H4 (cell line): ENCODE measurements around the gene MEIKIN. TPM values are rescaled to one million over a fixed set of nuclear protein-coding genes. Genes with fewer than 3 reads are reported as not detected.
"Not testable (repeated sequence)": the region's sequence is repeated elsewhere in the genome, so short reads cannot be mapped to it uniquely, and the experiment has no call there.

Experiments
- DNase-seq: peaks from one replicate; pipeline ENCODE4 v3.0.0-alpha.2; 2015; ENCODE audit warnings: low spot score
- total RNA-seq: library from RNA; depleted of rRNA; stranded (reverse); fragments of >200 nt; shearing (Covaris generic); gene quantifications from 2 replicates; pipeline ENCODE4 v1.2.3, GENCODE V29; 2014

Gene MEIKIN
- total RNA-seq, 1 experiment from 2014 or later = not detected

GRCh38 chr5:131812371-131813160 lies 132.9 kb downstream of the MEIKIN start:
- DNase-seq = no peak

DNA sequence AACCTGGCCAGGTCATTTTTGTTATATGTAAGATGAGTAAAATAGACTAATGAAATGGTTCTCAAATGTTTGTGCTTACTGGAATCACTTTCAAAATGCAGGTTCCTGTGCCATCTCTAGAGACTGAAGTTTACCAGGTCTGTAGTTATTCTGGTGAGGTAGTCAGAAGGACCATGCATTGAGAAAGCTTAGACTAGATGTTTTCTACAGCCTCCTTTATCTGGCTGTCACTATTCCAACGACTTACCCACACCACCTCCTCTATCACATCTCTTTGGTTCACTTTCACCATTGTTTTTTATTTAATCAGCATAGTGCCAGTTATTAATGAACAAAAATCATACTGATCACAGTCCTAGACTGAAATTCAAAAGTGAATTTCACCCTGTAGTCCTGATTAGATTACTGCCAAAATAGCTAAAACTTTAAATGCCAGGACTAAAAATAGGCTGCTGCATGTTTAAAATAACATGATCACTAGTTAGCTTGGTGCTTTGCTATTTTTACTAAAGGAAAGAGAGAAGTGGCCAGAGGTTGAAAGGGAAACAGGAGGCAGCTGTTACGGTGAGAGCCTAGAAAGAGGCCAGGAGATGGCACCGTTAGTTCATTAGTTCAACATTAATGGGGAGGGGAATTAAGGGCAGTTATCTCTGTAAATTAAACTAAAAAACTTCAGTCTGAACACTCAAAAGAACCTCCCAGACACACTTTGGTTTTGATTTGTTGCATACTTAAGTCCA lies 134.8 kb downstream of the MEIKIN start:
- no peak for DNase-seq

DNA sequence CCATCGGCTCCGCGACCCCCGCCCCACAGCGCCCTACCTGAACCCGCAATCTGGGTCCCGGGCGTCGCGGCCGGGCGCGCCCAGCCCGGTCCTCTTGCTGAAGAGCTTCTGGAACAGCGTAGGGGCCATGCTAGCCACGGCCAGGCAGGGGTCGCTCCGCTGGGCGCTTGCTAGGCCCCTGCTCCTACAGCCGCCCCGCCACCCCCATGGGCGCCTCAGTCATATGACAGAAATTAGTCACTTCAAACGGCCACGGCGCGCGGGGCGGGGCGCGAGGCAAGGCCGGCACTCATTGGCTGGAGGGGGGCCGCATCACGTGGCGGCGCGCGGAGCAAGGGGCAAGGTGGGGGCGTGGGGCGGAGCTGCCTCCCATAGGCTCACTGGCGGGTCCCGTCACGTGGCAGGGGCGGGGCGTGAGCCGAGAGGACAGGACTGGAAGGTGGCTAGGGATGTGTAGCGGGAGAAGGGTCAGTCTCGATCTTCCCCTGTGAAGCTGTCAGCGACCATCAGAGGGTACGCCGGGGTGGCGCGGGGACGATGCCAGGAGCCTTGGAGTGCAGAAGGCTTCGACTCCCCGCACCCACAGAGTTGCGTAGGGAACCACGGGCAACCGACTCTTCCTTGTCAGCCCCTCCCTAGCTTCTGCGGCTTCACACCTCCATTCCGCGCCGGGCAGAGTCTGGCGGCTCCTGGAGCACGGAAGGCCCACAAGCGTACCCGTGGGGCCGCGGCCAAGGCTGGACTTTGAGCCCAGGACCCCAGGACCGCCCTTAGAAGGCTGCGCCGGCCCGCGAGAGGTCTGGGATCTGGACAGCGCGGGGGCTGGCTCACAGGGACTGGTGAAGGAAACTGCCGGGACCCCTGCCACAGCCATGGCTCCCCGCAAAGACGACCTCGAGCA lies 148.4 kb downstream of the MEIKIN start, which contains the start of gene FNIP1:
TSS of gene FNIP1 (minus strand) at position 225 of the 901 bp plus-strand sequence. CDS start at position 129, 96 bp downstream.
- DNase-seq = peak; percentile 99

DNA sequence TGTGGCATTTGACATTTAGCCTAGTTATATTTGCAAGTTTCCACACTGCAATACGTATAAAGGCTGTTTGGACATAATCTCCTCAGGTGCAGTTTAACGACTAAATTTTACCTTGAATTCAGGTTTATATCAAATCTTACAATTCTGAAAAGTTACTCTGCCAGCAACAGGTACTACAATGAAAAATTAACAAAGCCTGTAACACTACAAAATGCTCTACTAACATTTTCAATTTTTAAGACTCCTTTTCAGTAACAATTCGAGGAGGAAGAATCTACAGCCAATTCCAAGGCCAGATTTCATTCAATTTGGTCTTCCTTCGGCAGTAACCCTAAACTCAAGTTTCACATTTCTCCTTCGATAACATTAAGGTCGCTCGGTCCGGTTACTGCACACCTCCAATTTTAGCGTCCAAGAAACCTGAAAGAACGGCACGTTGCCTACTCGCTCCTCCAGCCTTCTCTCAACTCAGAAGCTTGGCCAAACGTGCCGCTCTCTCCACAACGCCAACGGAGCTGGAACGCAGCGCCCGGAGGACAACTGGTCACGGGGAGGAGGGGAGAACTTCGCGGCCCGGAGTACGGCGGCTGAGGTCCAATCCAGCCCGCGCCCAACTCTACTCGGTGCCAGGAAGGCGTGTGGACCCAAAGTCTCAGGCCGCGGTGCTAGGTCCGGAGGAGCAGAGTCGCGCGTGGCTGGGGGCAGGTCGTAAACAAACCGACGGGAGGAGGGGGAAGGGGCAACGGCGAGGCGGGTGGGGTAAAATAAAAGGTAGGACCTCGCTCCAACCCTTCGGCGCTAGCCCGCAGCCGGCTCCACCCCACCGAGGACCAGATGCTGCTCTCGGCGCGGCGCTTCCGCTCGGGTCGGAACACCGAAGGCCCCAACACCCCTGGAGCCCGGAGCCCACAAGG lies 149.3 kb downstream of the MEIKIN start:
- DNase-seq = peak; percentile 26

- no peak for DNase-seq
Measured at GRCh38 chr5:131795228-131795627, 150.2 kb downstream of the MEIKIN start.

GRCh38 chr5:131794586-131794985 lies 150.9 kb downstream of the MEIKIN start:
- DNase-seq = no peak

- no peak for DNase-seq
Measured at GRCh38 chr5:131792896-131793295, 152.6 kb downstream of the MEIKIN start.

DNA sequence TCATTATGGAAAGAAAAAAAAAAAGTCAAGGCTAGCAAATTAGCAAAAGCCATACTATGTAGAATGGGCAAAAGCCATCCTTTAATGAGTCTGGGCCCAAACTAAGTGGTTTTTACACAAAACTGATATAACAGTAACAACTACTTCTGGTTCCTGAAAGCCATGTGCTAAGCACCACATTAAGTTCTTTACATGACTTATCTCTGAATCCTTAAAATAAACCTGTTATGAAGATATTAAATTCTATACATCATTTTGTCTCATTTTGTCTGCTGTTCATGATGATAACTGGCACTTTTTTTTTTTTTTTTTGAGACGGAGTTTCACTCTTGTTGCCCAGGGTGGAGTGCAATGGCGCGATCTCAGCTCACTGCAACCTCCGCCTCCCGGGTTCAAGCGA lies 153.6 kb downstream of the MEIKIN start:
- DNase-seq = no peak

GRCh38 chr5:131790550-131790949 lies 154.9 kb downstream of the MEIKIN start:
- no peak for DNase-seq

DNA sequence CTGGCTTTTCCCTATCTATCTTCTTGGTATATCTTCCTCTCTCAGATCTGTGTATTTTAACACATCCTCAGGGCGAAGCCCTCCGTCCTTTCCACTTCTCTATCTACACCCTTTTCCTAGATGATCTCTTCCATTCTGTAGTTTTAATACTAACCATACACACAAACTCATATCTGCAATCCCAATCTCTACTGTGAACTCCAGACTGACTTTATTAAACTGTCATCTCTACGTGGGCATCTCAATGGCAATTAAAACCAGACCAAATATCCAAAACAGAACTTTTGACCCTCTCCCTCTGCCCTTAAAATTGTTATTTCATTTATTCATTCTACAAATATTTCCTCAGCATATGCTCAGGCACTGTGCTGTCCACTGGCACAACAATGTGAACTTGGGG lies 155.7 kb downstream of the MEIKIN start:
- no peak for DNase-seq

DNA sequence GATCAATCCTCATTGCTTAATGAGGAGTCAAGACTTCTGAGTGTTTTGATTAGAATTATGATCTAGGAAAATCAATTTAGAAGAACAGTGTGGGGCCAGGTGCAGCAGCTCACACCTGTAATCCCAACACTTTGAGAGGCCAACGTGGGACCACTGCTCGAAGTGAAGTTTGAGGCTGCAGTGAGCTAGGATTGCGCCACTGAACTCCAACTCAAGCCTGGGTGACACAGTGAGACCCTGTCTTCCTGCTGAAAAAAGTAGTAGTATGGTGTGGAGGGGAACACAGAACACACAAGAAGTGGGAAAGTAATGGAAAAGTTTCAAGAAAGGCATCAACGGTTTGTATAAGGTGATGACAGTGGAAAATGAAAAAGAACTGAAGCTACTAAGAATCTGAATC lies 157.7 kb downstream of the MEIKIN start:
- no peak for DNase-seq

DNA sequence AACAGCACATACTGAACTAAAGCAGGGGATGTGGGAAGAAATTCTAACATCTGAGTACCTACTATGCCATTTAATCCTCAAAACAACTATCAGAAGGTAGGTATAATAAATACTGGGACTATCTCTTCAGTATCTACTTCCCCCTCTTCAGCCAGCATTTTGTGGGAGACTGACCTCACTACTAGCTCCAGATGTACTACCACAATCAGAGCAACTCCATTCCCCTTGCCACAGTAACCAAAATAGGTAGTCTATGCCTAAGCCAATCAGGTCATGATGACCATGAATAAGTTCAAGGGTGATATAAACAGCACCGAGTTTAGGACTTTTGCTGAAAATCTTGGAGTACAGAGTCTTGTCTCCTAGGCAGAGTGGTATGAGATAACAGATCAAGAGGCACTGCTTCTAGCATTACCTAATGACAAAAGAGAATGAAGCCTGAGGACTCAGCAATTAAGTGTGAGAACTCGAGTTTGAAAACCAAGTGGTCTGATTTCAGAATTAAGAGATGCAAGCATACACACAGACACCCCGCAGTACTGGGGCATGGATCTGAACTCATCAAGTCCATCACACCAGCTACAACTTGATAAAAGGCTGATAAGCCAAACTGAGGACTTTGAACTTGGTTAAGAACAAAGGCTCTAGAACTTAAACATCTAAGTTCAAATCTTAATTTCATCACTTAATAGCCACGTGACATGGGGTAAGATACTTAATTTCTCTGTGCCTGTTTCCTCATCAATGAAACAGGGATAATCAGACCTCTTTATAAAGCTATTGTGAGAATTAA lies 158.4 kb downstream of the MEIKIN start:
- no peak for DNase-seq

- DNase-seq = no peak
Measured at GRCh38 chr5:131786036-131786435, 159.4 kb downstream of the MEIKIN start.

GRCh38 chr5:131783874-131784273 lies 161.6 kb downstream of the MEIKIN start:
- no peak for DNase-seq

DNA sequence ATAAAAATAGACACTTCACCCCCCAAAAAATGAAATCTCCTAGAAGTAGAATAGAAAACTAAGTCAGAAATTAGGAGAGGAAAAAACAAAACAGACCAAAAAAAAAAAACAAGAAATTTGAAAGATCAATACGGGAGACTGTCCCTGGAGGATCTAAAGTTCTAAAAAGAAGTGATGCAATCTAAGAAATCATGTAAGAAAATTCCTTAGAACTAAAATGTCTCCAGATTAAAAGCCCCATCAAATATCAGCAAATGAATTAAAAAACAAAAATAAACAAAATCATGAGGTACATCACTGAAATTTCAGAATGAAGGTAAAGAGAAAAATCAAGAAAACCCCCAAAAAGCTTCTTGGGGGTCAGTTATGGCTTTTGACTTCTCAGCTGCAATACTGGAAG lies 162.1 kb downstream of the MEIKIN start:
- no peak for DNase-seq

DNA sequence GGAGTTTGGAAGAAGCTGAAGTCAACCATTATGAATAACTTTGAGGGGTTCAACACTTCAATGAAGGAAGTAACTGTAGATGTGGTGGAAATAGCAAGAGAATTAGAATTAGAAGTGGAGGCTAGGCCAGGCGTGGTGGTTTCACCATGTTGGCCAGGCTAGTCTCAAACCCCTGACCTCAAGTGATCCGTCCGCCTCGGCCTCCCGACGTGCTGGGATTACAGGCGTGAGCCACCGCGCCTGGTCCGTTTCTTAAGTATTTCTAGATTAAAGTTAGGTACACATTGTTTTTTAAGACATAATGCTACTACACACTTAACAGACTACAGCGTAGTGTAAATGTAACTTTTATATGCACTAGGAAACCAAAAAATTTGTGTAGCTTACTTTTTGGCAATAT lies 162.7 kb downstream of the MEIKIN start:
- no peak for DNase-seq

DNA sequence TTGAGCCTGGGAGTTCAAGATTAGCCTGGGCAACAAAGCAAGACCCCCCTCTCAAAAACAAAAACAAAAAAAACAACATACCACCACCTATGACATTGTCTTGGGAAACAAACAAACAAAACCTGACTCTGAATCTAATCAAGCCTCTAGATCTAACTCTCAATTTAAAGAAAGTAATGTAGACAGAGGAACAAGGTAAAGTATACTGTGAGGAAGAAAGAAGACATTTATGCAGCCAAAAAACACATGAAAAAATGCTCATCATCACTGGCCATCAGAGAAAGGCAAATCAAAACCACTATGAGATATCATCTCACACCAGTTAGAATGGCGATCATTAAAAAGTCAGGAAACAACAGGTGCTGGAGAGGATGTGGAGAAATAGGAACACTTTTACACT lies 167.3 kb downstream of the MEIKIN start:
- DNase-seq = not testable (repeated sequence)

GRCh38 chr5:131776450-131776849 lies 169.0 kb downstream of the MEIKIN start:
- no peak for DNase-seq

GRCh38 chr5:131774652-131775367 lies 170.7 kb downstream of the MEIKIN start:
- DNase-seq = no peak
